CD4-positive, alpha-beta T cell (primary cell): ENCODE measurements around the gene COL16A1. TPM values are rescaled to one million over a fixed set of nuclear protein-coding genes. Genes with fewer than 3 reads are reported as not detected.

Experiments
- ATAC-seq: fragments of 200-7000 bp; cut with Tn5 transposase; one replicate; pipeline ENCODE4 v1.10.0; 2022; ENCODE audit warnings: mild to moderate bottlenecking; ENCODE audit not compliant: poor library complexity
- CTCF ChIA-PET: fragments of 350-600 bp; sonication (Branson Sonifier 250); formaldehyde crosslinking; loops from one replicate; lab custom pipeline; 2021; ENCODE audit warnings: antibody characterized with exemption, inconsistent platforms; lab: Charles Lee
- POLR2A ChIA-PET: fragments of 350-600 bp; sonication (Branson Sonifier 250); formaldehyde crosslinking; loops from one replicate; lab custom pipeline; 2021; ENCODE audit warnings: antibody characterized with exemption, inconsistent platforms; lab: Charles Lee
- DNase-seq, 14 experiments: peaks; one replicate each; pipeline ENCODE4 v3.0.0-alpha.2; 2013 to 2020; ENCODE audit warnings: mixed read lengths in 2 of 14
- H3K27ac ChIP-seq, 2 donors: one replicate each; pipeline versions ENCODE4 v1.5.1 to v1.7.0; 2013; ENCODE audit warnings: low read length in 2 of 2, low read depth in 1 of 2, mild to moderate bottlenecking in 1 of 2
- H3K27me3 ChIP-seq, 2 experiments: 1 replicate in 1 of 2; 2 replicates in 1 of 2; pipeline versions ENCODE4 v1.6.1 to v1.7.0; 2013; ENCODE audit warnings: low read length in 2 of 2, control low read depth in 1 of 2, mild to moderate bottlenecking in 1 of 2, moderate library complexity in 1 of 2; ENCODE audit not compliant: insufficient read depth in 2 of 2, control insufficient read depth in 1 of 2
- H3K36me3 ChIP-seq: one replicate; pipeline ENCODE4 v1.6.1; 2013; ENCODE audit warnings: low read length, control low read depth; ENCODE audit not compliant: insufficient read depth
- H3K4me1 ChIP-seq: one replicate; pipeline ENCODE4 v1.6.1; 2013; ENCODE audit warnings: low read length, control low read depth; ENCODE audit not compliant: insufficient read depth
- H3K4me3 ChIP-seq: one replicate; pipeline ENCODE4 v1.5.1; 2013; ENCODE audit warnings: mild to moderate bottlenecking, low read length, moderate library complexity
- H3K9me3 ChIP-seq, 2 experiments: 1 replicate in 1 of 2; 2 replicates in 1 of 2; pipeline versions ENCODE4 v1.6.1 to v1.7.0; 2013; ENCODE audit warnings: low read length in 2 of 2, mild to moderate bottlenecking in 2 of 2, control low read depth in 1 of 2, moderate library complexity in 1 of 2; ENCODE audit not compliant: control insufficient read depth in 1 of 2, insufficient read depth in 1 of 2
- H3K27ac Mint-ChIP-seq: one replicate; pipeline ENCODE4 v1.8.0; 2020; ENCODE audit warnings: mixed read lengths
- H3K27me3 Mint-ChIP-seq: one replicate; pipeline ENCODE4 v1.8.0; 2021; ENCODE audit warnings: mixed read lengths
- H3K36me3 Mint-ChIP-seq: one replicate; pipeline ENCODE4 v1.8.0; 2021; ENCODE audit warnings: low read depth, mixed read lengths
- H3K4me1 Mint-ChIP-seq: one replicate; pipeline ENCODE4 v1.8.0; 2021; ENCODE audit warnings: low read depth, mixed read lengths
- H3K4me3 Mint-ChIP-seq: one replicate; pipeline ENCODE4 v1.8.0; 2020; ENCODE audit warnings: mild to moderate bottlenecking, mixed read lengths
- H3K9me3 Mint-ChIP-seq: one replicate; pipeline ENCODE4 v1.8.0; 2020; ENCODE audit warnings: mixed read lengths
- intact Hi-C, 2 experiments: fragments of 100-400 bp; cut with DNase I in 1 of 2; cut with micrococcal nuclease in 1 of 2; formaldehyde crosslinking; loops; one replicate each; pipeline versions ENCODE4 v1.15.1 to v1.9.0; 2023 to 2025; cut with DNase I, micrococcal nuclease
- total RNA-seq, 174 experiments: library from RNA in 2 of 174; stranded (reverse) in 2 of 174; gene quantifications; one replicate each; pipeline ENCODE4 v1.2.3 and lab custom pipeline; 2021 to 2026
- TF ChIP-seq, protein P1 (sequence below): fragments of 200-600 bp; IDR thresholded peaks from one replicate; pipeline ENCODE4 v1.8.0; 2022; ENCODE audit warnings: antibody characterized with exemption, mild to moderate bottlenecking

Gene COL16A1
- total RNA-seq, 2 experiments from 2014 or later: not detected

DNA sequence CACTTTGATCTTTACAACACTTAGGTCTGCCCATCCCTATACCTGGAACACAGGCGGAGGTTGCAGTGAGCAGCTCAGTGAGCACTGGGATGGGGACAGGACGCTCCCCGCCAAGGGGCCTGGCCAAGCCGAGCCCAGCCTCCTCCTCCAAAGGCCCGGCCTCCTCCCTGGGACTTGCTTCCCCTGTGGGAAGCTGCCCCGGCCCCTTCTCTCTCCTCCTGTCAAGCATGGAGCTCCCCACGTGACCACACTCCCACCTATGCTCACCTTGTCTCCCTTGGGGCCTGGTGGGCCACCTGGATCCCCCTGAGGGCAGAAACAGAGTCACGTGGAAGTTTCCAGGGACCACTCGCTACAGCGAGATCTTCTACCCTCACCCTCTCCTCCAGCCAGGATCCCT, 12.9 kb downstream of the COL16A1 start:
- no peak overlapping the region for H3K4me3 ChIP-seq
- H3K36me3 ChIP-seq: no peaks in the 10 kb centered on the region
- H3K27ac ChIP-seq: no peak overlapping the region
- DNase-seq (no peak), ATAC-seq (no peak)
- no peak overlapping the region for H3K27ac Mint-ChIP-seq
- H3K27me3 Mint-ChIP-seq: no peaks in the 10 kb centered on the region
- H3K36me3 Mint-ChIP-seq: no peaks in the 10 kb centered on the region
- no peaks in the 10 kb centered on the region for H3K4me1 Mint-ChIP-seq
- H3K27me3 ChIP-seq: peaks cover 0 to 5% of the 10 kb centered on the region in 2 experiments
- no peaks in the 10 kb centered on the region for H3K4me1 ChIP-seq
- H3K4me3 Mint-ChIP-seq: no peak overlapping the region
- ChIA-PET POLR2A (no interaction called here), CTCF (no interaction called here)
- no peaks in the 10 kb centered on the region for H3K9me3 ChIP-seq
- intact Hi-C loops: no loop called here
- TF ChIP-seq, protein P1, sequence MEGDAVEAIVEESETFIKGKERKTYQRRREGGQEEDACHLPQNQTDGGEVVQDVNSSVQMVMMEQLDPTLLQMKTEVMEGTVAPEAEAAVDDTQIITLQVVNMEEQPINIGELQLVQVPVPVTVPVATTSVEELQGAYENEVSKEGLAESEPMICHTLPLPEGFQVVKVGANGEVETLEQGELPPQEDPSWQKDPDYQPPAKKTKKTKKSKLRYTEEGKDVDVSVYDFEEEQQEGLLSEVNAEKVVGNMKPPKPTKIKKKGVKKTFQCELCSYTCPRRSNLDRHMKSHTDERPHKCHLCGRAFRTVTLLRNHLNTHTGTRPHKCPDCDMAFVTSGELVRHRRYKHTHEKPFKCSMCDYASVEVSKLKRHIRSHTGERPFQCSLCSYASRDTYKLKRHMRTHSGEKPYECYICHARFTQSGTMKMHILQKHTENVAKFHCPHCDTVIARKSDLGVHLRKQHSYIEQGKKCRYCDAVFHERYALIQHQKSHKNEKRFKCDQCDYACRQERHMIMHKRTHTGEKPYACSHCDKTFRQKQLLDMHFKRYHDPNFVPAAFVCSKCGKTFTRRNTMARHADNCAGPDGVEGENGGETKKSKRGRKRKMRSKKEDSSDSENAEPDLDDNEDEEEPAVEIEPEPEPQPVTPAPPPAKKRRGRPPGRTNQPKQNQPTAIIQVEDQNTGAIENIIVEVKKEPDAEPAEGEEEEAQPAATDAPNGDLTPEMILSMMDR: no peak
- no peaks in the 10 kb centered on the region for H3K9me3 Mint-ChIP-seq

DNA sequence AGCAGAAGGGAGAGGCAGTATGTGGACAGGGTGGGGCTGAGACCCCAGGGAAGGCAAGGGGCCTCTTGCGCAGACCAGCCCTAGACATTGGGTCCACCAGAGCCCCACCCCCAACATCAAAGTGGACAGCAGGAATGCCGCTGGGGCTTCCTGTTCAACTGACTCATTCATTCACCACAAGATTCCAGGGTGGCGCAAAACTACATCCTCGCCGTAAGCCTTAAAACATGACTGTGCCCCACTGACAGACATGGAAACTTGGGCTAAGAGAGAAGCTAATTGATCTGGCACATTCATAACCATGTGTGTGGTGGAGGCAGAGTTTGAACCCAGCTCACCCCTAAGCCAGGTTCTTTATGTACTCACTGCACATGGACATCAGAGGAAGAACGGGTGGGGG, 14.0 kb downstream of the COL16A1 start:
- CTCF ChIA-PET: no interaction called here
- Histone ChIP-seq H3K27me3 (peaks cover 0 to 5% of the 10 kb centered on the region in 2 experiments), H3K9me3 (no peaks in the 10 kb centered on the region), H3K27ac (no peak overlapping the region), H3K36me3 (no peaks in the 10 kb centered on the region), H3K4me3 (no peak overlapping the region), H3K4me1 (no peaks in the 10 kb centered on the region)
- H3K36me3 Mint-ChIP-seq: no peaks in the 10 kb centered on the region
- no peak overlapping the region for H3K27ac Mint-ChIP-seq
- H3K9me3 Mint-ChIP-seq: no peaks in the 10 kb centered on the region
- no peak for DNase-seq
- TF ChIP-seq, protein P1: no peak
- no peaks in the 10 kb centered on the region for H3K4me1 Mint-ChIP-seq
- H3K27me3 Mint-ChIP-seq: peaks cover 5% of the 10 kb centered on the region
- intact Hi-C loops: no loop called here
- POLR2A ChIA-PET: no interaction called here
- no peak overlapping the region for H3K4me3 Mint-ChIP-seq
- no peak for ATAC-seq

DNA sequence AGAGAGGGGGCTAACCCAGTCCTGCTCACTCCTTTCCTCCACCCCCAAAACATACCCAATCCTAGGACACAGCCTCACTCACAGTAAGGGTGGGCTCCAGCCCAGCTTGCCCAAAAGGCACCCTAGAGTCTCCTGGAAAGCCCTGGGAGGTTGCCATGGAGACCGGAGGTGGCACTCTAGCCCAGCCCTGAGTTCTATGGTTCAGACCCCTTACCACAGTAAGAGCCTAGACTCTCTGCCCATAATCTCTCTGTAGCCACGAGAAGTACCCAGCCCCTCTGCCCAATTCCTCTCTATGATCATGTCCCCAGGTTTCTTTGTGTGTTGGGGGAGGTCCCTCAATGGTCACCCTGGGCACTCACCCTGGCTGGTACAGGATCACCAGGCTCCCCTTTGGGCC, 14.4 kb downstream of the COL16A1 start:
- Histone ChIP-seq H3K27me3 (peaks cover 3 to 5% of the 10 kb centered on the region in 2 experiments), H3K9me3 (no peaks in the 10 kb centered on the region), H3K36me3 (no peaks in the 10 kb centered on the region), H3K27ac (no peak overlapping the region), H3K4me3 (no peak overlapping the region), H3K4me1 (no peaks in the 10 kb centered on the region)
- no peaks in the 10 kb centered on the region for H3K9me3 Mint-ChIP-seq
- POLR2A ChIA-PET: no interaction called here
- no peak overlapping the region for H3K27ac Mint-ChIP-seq
- DNase-seq: no peak
- H3K36me3 Mint-ChIP-seq: no peaks in the 10 kb centered on the region
- no peak overlapping the region for H3K4me3 Mint-ChIP-seq
- no peaks in the 10 kb centered on the region for H3K4me1 Mint-ChIP-seq
- no peak for ATAC-seq
- H3K27me3 Mint-ChIP-seq: peaks cover 7% of the 10 kb centered on the region
- TF ChIP-seq, protein P1: no peak
- intact Hi-C loops: no loop called here
- CTCF ChIA-PET: no interaction called here
